ENCODE data around the gene SRPRB.

SRPRB gene

DNA sequence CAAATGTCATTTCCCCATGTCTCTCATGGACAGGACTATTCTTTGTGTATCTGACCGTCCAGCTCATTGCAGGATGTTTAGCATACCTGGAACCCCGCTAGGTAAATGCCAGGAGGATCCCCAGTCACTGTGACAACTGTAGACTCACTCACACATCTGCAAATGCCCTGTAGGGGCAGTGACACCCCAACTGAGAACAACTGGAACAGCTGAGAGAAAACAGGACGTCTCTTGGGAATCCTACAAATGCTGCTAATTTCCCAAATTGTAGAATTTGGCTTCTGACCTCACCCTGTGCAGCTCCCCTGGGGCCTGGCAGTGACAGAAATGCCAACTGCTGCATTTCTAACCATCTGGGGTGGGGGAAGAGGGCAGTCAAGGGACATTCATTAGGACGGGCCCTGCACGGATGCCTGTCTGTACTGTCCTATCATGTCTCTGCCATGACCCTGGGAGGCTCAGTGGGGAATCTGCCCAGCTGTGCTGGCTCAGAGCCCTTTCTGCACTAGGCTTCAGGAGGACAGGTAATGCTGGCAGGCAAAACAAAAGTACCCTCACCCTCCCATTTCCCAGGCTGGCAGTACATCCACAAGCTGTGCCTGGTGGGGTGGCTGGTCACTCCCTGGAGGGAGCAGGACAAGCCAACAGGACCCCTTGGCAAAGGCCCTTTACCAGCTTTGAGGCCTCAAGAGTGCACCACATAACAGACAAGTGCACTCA, 59.7 kb downstream of the SRPRB start:
- DNase-seq (ENCODE audit: low read depth in 2 of 2) = no peak

GRCh38 chr3:133866141-133866540, 60.5 kb downstream of the SRPRB start:
- no peak for DNase-seq (ENCODE audit: low read depth in 2 of 2)

DNA sequence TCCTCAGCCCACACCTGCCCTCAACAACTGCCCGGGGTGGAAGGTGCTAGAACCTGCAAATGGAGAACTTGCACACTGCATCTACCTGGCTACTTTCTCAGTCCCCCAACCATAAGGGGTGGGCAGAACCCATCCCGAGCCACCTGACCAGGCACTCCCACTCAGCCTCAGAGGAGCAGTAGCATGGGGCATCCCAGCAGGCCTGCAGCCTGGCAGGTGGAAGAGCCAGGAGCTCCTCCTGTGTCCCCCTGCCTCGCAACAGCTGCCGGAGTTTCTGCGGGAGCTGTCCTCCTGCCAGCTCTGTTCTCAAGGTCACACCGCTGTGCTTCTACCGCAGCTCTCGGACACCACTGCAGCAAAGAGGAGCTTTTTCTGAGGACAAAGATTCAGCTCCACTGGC, 62.6 kb downstream of the SRPRB start:
- no peak for DNase-seq (ENCODE audit: low read depth in 2 of 2)

DNA sequence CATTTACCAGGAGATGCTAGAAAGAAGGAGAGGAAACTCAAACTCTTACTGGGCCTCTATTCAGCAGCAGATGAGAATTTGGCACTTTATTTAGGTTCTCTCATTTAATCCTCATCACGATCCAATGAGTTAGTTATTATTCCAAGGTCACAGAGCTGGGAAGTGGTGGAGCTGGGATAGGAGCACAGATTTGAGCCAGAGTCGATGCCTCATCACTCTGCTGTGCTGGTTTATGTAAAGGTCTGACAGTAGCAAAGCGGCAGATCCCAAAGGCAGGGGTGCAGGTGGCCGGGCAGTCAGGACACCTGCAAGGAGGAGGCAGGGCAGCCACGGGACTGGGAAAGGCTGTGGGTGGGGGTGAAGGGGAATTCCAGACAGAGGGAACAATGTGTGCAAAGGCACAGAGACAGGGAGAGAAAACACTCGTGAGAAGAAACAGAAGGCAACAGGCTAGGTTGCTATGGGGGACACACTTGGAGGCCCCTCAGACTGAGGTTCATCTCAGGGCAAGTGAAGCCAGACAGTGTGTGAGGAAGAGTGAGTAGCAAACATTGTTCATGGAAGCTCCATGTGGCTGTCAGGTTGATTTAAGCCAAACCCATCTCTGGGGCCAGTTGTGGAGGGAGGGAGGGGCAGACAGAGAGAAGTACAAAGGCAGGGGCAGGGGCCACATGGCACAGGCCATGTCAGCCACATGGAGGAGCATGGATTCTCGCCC, 63.3 kb downstream of the SRPRB start:
- DNase-seq (ENCODE audit: low read depth in 2 of 2) = no peak

GRCh38 chr3:133869586-133869985, 64.0 kb downstream of the SRPRB start:
- DNase-seq (ENCODE audit: low read depth in 2 of 2) = no peak

GRCh38 chr3:133870822-133871221, 65.2 kb downstream of the SRPRB start:
- DNase-seq (ENCODE audit: low read depth in 2 of 2) = no peak

Data from stimulated activated CD8-positive, alpha-beta memory T cell treated with anti-CD3 and anti-CD28 coated beads, Interleukin-7, amount 100 ng/mL, for 1 hour (primary cell).